GM12875 (cell line): ENCODE data around the gene SLTM.
"Not testable (repeated sequence)": the region's sequence is repeated elsewhere in the genome, so short reads cannot be mapped to it uniquely, and the experiment has no call there.

ENCODE experiments used
- H3K4me3 ChIP-seq: one replicate; pipeline ENCODE4 v1.5.1; 2011; ENCODE audit warnings: low read depth, low read length, control low read depth
- TF ChIP-seq, protein P1 (sequence below): IDR thresholded peaks from 2 replicates; pipeline ENCODE4 v1.5.1; 2011; ENCODE audit warnings: low read depth, mild to moderate bottlenecking, control low read depth, inconsistent platforms, low read length, moderate library complexity, borderline replicate concordance; ENCODE audit not compliant: insufficient read depth

SLTM gene

DNA sequence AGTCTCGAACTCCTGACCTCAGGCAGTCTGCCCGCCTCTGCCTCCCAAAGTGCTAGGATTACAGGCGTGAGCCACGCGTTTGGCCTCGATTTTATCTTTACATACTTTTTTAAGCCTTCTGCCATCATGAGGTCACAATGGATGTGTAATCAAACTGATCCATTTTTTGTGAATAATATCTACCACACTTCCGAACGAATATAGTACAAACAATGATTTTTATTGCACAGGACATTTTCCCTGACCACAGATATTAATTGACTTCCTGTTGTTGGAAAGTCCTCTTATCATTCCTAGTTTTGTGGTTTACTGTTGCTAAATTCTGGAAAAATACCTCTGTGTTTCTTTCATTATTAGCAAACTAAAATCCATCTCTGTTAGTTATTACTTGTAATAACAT lies 93.4 kb downstream of the SLTM start:
- TF ChIP-seq, protein P1, sequence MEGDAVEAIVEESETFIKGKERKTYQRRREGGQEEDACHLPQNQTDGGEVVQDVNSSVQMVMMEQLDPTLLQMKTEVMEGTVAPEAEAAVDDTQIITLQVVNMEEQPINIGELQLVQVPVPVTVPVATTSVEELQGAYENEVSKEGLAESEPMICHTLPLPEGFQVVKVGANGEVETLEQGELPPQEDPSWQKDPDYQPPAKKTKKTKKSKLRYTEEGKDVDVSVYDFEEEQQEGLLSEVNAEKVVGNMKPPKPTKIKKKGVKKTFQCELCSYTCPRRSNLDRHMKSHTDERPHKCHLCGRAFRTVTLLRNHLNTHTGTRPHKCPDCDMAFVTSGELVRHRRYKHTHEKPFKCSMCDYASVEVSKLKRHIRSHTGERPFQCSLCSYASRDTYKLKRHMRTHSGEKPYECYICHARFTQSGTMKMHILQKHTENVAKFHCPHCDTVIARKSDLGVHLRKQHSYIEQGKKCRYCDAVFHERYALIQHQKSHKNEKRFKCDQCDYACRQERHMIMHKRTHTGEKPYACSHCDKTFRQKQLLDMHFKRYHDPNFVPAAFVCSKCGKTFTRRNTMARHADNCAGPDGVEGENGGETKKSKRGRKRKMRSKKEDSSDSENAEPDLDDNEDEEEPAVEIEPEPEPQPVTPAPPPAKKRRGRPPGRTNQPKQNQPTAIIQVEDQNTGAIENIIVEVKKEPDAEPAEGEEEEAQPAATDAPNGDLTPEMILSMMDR, result no peak
- H3K4me3 ChIP-seq, result no peak overlapping the region

DNA sequence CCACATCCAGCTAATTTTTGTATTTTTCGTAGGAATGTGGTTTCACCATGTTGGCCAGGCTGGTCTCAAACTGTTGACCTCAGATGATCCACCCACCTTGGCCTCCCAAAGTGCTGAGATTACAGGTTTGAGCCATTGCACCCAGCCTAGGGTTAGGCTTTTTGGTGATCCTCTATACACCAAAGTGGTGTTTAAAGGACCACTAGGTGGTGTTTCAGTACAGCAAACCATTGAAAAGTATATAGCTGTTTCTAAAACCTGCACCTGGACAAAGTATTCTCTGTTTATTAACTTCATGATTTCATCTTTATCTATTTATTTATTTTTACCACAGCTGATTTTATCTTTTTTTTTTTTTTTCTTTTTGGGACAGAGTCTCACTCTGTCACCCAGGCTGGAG lies 94.0 kb downstream of the SLTM start:
- H3K4me3 ChIP-seq, result no peak overlapping the region
- TF ChIP-seq, protein P1, result peak; percentile 26; the same call in 1 of the 2 replicates

DNA sequence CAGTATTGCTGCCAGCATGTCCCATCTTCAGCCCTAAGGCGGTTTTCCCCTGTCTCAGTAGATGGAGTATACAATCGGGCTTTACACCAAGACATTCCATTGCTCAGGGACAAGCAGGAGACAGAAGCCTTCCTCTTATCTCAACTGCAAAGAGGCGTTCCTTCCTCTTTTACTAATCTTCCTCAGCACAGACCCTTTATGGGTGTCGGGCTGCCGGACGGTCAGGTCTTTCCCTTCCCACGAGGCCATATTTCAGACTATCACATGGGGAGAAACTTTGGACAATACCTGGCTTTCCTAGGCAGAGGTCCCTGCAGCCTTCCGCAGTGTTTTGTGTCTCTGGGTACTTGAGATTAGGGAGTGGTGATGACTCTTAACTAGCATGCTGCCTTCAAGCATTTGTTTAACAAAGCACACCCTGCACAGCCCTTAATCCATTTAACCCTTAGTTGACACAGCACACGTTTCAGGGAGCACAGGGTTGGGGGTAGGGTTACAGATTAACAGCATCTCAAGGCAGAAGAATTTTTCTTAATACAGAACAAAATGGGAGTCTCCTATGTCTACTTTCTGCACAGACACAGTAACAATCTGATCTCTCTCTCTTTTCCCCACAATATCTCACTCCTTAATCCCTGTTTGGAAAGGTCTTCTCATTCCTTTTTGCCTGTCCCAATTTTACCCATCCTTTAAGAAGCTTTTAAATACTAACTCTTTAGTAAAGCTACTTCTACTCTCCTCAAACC lies 99.6 kb downstream of the SLTM start:
- H3K4me3 ChIP-seq, result not testable (repeated sequence)

DNA sequence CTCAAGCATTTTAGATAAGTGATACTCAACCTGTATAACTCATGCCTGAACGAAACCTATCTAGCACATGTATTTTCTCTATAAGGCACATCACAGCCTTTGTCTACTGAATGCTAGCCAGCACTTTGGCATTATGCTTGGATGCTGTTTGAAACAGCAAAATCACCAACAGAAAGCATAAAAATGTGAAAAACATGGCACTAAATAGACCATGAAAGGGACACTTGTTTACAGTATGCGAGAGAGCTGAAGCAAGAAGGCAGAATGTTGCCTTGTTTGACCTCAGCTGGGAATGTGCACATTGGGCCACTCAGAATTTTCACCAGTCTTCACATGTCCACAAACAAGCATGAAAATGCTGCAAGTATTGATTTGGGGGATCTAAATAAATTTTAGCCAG lies 102.9 kb downstream of the SLTM start:
- TF ChIP-seq, protein P1, result no peak

More for the DNA sequence above, 102.9 kb downstream of the SLTM start:
- no peak overlapping the region for H3K4me3 ChIP-seq
